ENCODE data around the gene ACSF3. TPM values are rescaled to one million over a fixed set of nuclear protein-coding genes. Genes with fewer than 3 reads are reported as not detected.

The ACSF3 gene
- total and polyA plus RNA-seq, 3 donors from 2014 or later: 30.3 to 70.1 (median 61.0) TPM

GRCh38 chr16:89168381-89169189, 74.9 kb downstream of the ACSF3 start:
- TF ChIP-seq POLR2A (IDR thresholded peaks at IDR 0.05) (no peak), CTCF (IDR thresholded peaks at IDR 0.05) (peak in 2 of 3 experiments; percentile 7 to 10)
- intact Hi-C loops (cut with DNase I; ENCODE audit: low total_unique reads): loop anchor here (10.0 kb wide), 1 partner anchor 434 kb away; no protein-coding TSS in a partner anchor
- Histone ChIP-seq H3K27ac (no peak overlapping the region), H3K9me3 (no peaks in the 10 kb centered on the region), H3K4me1 (peaks cover 8% of the 10 kb centered on the region), H3K36me3 (ENCODE audit: low read depth, missing control alignments) (no peaks in the 10 kb centered on the region), H3K27me3 (no peaks in the 10 kb centered on the region), H3K4me3 (no peak overlapping the region)
- DNase-seq: no peak
- WGBS, 2 donors: 48 to 51% methylated on average over 10 to 23 of the region's 23 CpGs

GRCh38 chr16:89169778-89170177, 76.1 kb downstream of the ACSF3 start:
- Histone ChIP-seq H3K4me3 (no peak overlapping the region), H3K4me1 (peaks cover 8% of the 10 kb centered on the region), H3K9me3 (no peaks in the 10 kb centered on the region), H3K36me3 (ENCODE audit: low read depth, missing control alignments) (no peaks in the 10 kb centered on the region), H3K27me3 (no peaks in the 10 kb centered on the region), H3K27ac (no peak overlapping the region)
- no peak for DNase-seq
- 76 to 81% methylated on average over 13 to 14 of the region's 14 CpGs for WGBS, 2 donors
- TF ChIP-seq CTCF (IDR thresholded peaks at IDR 0.05) (no peak), POLR2A (IDR thresholded peaks at IDR 0.05) (no peak)
- intact Hi-C loops (cut with DNase I; ENCODE audit: low total_unique reads): loop anchor here (10.0 kb wide), 1 partner anchor 435 kb away; no protein-coding TSS in a partner anchor

GRCh38 chr16:89170346-89171215, 76.9 kb downstream of the ACSF3 start:
- TF ChIP-seq POLR2A (IDR thresholded peaks at IDR 0.05) (no peak), CTCF (IDR thresholded peaks at IDR 0.05) (no peak)
- peaks cover 8% of the 10 kb centered on the region for H3K4me1 ChIP-seq
- H3K27me3 ChIP-seq: no peaks in the 10 kb centered on the region
- no peak for DNase-seq
- H3K36me3 ChIP-seq (ENCODE audit: low read depth, missing control alignments): no peaks in the 10 kb centered on the region
- no peaks in the 10 kb centered on the region for H3K9me3 ChIP-seq
- H3K27ac ChIP-seq: no peak overlapping the region
- intact Hi-C loops (cut with DNase I; ENCODE audit: low total_unique reads): no loop called here
- 3 to 9% methylated on average over 21 to 30 of the region's 34 CpGs for WGBS, 2 donors
- H3K4me3 ChIP-seq: peak overlapping the region in 1 of 2 donors; percentile 2

GRCh38 chr16:89171216-89172170, 77.8 kb downstream of the ACSF3 start, which contains the start of gene CDH15:
CDH15 (plus strand) TSS chr16:89171748; CDS start chr16:89171832, 84 bp downstream.
- Histone ChIP-seq H3K27me3 (no peaks in the 10 kb centered on the region), H3K27ac (no peak within 1 kb of the TSS), H3K4me1 (peaks cover 8% of the 10 kb centered on the region), H3K4me3 (peak within 1 kb of the TSS in 1 of 2 donors; percentile 2), H3K36me3 (ENCODE audit: low read depth, missing control alignments) (no peaks in the 10 kb centered on the region), H3K9me3 (no peaks in the 10 kb centered on the region)
- DNase-seq: peak; percentile 93
- intact Hi-C loops (cut with DNase I; ENCODE audit: low total_unique reads): no loop called here
- WGBS, 2 donors: 0 to 2% methylated on average over 8 to 43 of the region's 74 CpGs
- no peak for TF ChIP-seq POLR2A (IDR thresholded peaks at IDR 0.05)
- no peak for TF ChIP-seq CTCF (IDR thresholded peaks at IDR 0.05)

Measured in testis (tissue), 3 donors.